Keratinocyte (primary cell): ENCODE results near the gene GUSB. TPM values are rescaled to one million over a fixed set of nuclear protein-coding genes. Genes with fewer than 3 reads are reported as not detected.
"Not testable (repeated sequence)": the region's sequence is repeated elsewhere in the genome, so short reads cannot be mapped to it uniquely, and the experiment has no call there.

Experiments used
- DNase-seq: peaks from one replicate; pipeline ENCODE4 v3.0.0-alpha.2; 2011; ENCODE audit warnings: low read depth, missing footprints, low spot score
- FAIRE-seq: peaks from 2 replicates; lab custom pipeline; 2011; peaks lifted over from hg19 to GRCh38; lab: Jason Lieb, UNC
- H2AFZ ChIP-seq: 2 replicates; pipeline ENCODE4 v1.6.0; 2012; ENCODE audit warnings: low read length, control low read depth, inconsistent platforms; ENCODE audit not compliant: control insufficient read depth
- H3K27ac ChIP-seq: 2 replicates; pipeline ENCODE4 v1.5.1; 2011; ENCODE audit warnings: low read length; ENCODE audit not compliant: control insufficient read depth, insufficient read depth
- H3K27me3 ChIP-seq: 3 replicates; pipeline ENCODE4 v1.6.0; 2011; ENCODE audit warnings: low read length; ENCODE audit not compliant: control insufficient read depth, insufficient read depth; ENCODE audit errors: extremely low read depth
- H3K36me3 ChIP-seq, 2 experiments: 2 replicates in 1 of 2; 3 replicates in 1 of 2; pipeline ENCODE4 v1.5.1; 2011; ENCODE audit warnings: low read length in 2 of 2, mild to moderate bottlenecking in 1 of 2; ENCODE audit not compliant: control insufficient read depth in 2 of 2, insufficient read depth in 2 of 2; ENCODE audit errors: extremely low read depth in 1 of 2
- H3K4me1 ChIP-seq: 3 replicates; pipeline ENCODE4 v1.5.1; 2011; ENCODE audit warnings: low read length; ENCODE audit not compliant: control insufficient read depth, insufficient read depth; ENCODE audit errors: extremely low read depth
- H3K4me2 ChIP-seq: 3 replicates; pipeline ENCODE4 v1.6.0; 2011; ENCODE audit warnings: low read depth, low read length; ENCODE audit not compliant: control insufficient read depth, insufficient read depth; ENCODE audit errors: extremely low read depth
- H3K4me3 ChIP-seq, 3 experiments: fragments of 200-600 bp in 1 of 3; sonication (generic) in 1 of 3; 2 replicates in 2 of 3; 3 replicates in 1 of 3; pipeline ENCODE4 v1.5.1; 2011 to 2016; ENCODE audit warnings: low read length in 3 of 3, mild to moderate bottlenecking in 3 of 3, control low read depth in 2 of 3, inconsistent platforms in 1 of 3, low read depth in 1 of 3, mixed read lengths in 1 of 3, mixed run types in 1 of 3, moderate library complexity in 1 of 3; ENCODE audit not compliant: control insufficient read depth in 2 of 3, insufficient read depth in 2 of 3; ENCODE audit errors: extremely low read depth in 1 of 3
- H3K79me2 ChIP-seq: 2 replicates; pipeline ENCODE4 v1.6.0; 2012; ENCODE audit warnings: low read length; ENCODE audit not compliant: control insufficient read depth, insufficient read depth
- H3K9ac ChIP-seq: 3 replicates; pipeline ENCODE4 v1.6.0; 2011; ENCODE audit warnings: low read length; ENCODE audit not compliant: control insufficient read depth, insufficient read depth; ENCODE audit errors: extremely low read depth
- H3K9me1 ChIP-seq: 3 replicates; pipeline ENCODE4 v1.6.0; 2011; ENCODE audit warnings: low read length; ENCODE audit not compliant: control insufficient read depth, insufficient read depth; ENCODE audit errors: extremely low read depth
- H3K9me3 ChIP-seq: 2 replicates; pipeline ENCODE4 v1.5.1; 2012; ENCODE audit warnings: low read depth, low read length; ENCODE audit not compliant: control insufficient read depth
- H4K20me1 ChIP-seq: 3 replicates; pipeline ENCODE4 v1.6.0; 2011; ENCODE audit warnings: low read length; ENCODE audit not compliant: control insufficient read depth, insufficient read depth; ENCODE audit errors: extremely low read depth
- CTCF ChIP-seq, 3 experiments: IDR thresholded peaks in 1 of 3; conservative IDR thresholded peaks in 1 of 3; optimal IDR thresholded peaks in 1 of 3; 2 replicates in 2 of 3; 3 replicates in 1 of 3; pipeline versions ENCODE3 to v1.5.1; 2011; ENCODE audit warnings: low read length in 3 of 3, mild to moderate bottlenecking in 3 of 3, moderate library complexity in 2 of 3, control low read depth in 1 of 3, inconsistent platforms in 1 of 3; ENCODE audit not compliant: insufficient read depth in 2 of 3; ENCODE audit errors: extremely low read depth in 1 of 3
- EZH2 ChIP-seq: IDR thresholded peaks from one replicate; pipeline ENCODE4 v1.6.1; 2012; ENCODE audit warnings: inconsistent platforms, mild to moderate bottlenecking, low read length, moderate library complexity
- dilution Hi-C: fragments of 300-500 bp; cut with MboI; formaldehyde crosslinking; loops from one replicate; pipeline ENCODE4 v1.7.0; 2020; ENCODE audit warnings: low sequenced_read_pairs; ENCODE audit not compliant: extremely low pct_ligation_motif_present
- polyA plus RNA-seq, 5 experiments: library from polyadenylated mRNA; depleted of rRNA in 3 of 5; stranded (reverse) in 3 of 5; stranded (forward) in 1 of 5; unstranded in 1 of 5; fragments of >200 nt; gene quantifications; 1 replicate in 1 of 5; 2 replicates in 3 of 5; 3 replicates in 1 of 5; pipeline versions ENCODE4 v1.2.1 to v1.2.3, GENCODE V29; 2011 to 2012; ENCODE audit warnings: missing spikeins in 2 of 5, low read depth in 1 of 5, low replicate concordance in 1 of 5

GUSB gene
- polyA plus RNA-seq, 1 donor (not counting 4 experiments of a cell fraction or from before 2014, with no cell fraction given) = 13.3 TPM

- H3K4me3 ChIP-seq, H3K79me2 ChIP-seq, H3K27ac ChIP-seq, DNase-seq, H3K4me1 ChIP-seq, H3K36me3 ChIP-seq, H3K4me2 ChIP-seq, H2AFZ ChIP-seq, FAIRE-seq, H3K9ac ChIP-seq, H4K20me1 ChIP-seq, H3K9me1 ChIP-seq, H3K9me3 ChIP-seq, H3K27me3 ChIP-seq, dilution Hi-C loops: not testable (repeated sequence)
Measured at GRCh38 chr7:65994984-65995383, 13.0 kb upstream of the GUSB start.

GRCh38 chr7:65992526-65992925, 10.5 kb upstream of the GUSB start:
- dilution Hi-C loops = no loop called here

GRCh38 chr7:65991829-65992228, 9.8 kb upstream of the GUSB start:
- dilution Hi-C loops, DNase-seq, H2AFZ ChIP-seq, H3K4me3 ChIP-seq, H3K4me2 ChIP-seq, H3K27ac ChIP-seq, H3K9me3 ChIP-seq, H3K4me1 ChIP-seq, H3K27me3 ChIP-seq, H3K9me1 ChIP-seq, FAIRE-seq, H4K20me1 ChIP-seq, H3K9ac ChIP-seq, H3K79me2 ChIP-seq, H3K36me3 ChIP-seq: not testable (repeated sequence)

More at GRCh38 chr7:65992526-65992925, 10.5 kb upstream of the GUSB start:
- DNase-seq (no peak), FAIRE-seq (no peak)
- H4K20me1 ChIP-seq = no peaks in the 10 kb centered on the region
- H3K4me1 ChIP-seq = no peaks in the 10 kb centered on the region
- no peak overlapping the region for H3K4me3 ChIP-seq
- H3K9me1 ChIP-seq = no peaks in the 10 kb centered on the region
- H2AFZ ChIP-seq = no peak overlapping the region
- no peaks in the 10 kb centered on the region for H3K27me3 ChIP-seq
- H3K79me2 ChIP-seq = no peaks in the 10 kb centered on the region
- H3K9me3 ChIP-seq = no peaks in the 10 kb centered on the region
- H3K27ac ChIP-seq = no peak overlapping the region
- TF ChIP-seq CTCF (optimal IDR thresholded peaks at IDR 0.05 in 1 of 3, IDR thresholded peaks at IDR 0.05 in 1 of 3, conservative IDR thresholded peaks at IDR 0.05 in 1 of 3; ENCODE audit: extremely low read depth in 1 of 3, insufficient read depth in 2 of 3, low read length in 3 of 3) (no peak), EZH2 (no peak)
- H3K4me2 ChIP-seq = no peak overlapping the region
- no peaks in the 10 kb centered on the region for H3K36me3 ChIP-seq
- no peak overlapping the region for H3K9ac ChIP-seq
